Kidney (tissue), 14 donors: Measurements from ENCODE around the gene NOX1. TPM values are rescaled to one million over a fixed set of nuclear protein-coding genes. Genes with fewer than 3 reads are reported as not detected.
"Not testable (repeated sequence)": the region's sequence is repeated elsewhere in the genome, so short reads cannot be mapped to it uniquely, and the experiment has no call there.

Experiments used
- DNase-seq, 5 donors: peaks; one replicate each; pipeline ENCODE4 v3.0.0-alpha.2; 2013 to 2020
- FAIRE-seq: peaks from 2 replicates; lab custom pipeline; 2012; peaks lifted over from hg19 to GRCh38; lab: Jason Lieb, UNC
- H3K27ac ChIP-seq, 2 donors: one replicate each; pipeline ENCODE4 v1.7.0; 2013; ENCODE audit warnings: low read depth in 2 of 2, low read length in 2 of 2, inconsistent platforms in 1 of 2
- H3K27me3 ChIP-seq: one replicate; pipeline ENCODE4 v1.7.1; 2013; ENCODE audit warnings: low read length, inconsistent platforms; ENCODE audit not compliant: control insufficient read depth, insufficient read depth
- H3K36me3 ChIP-seq, 3 donors: one replicate each; pipeline versions ENCODE4 v1.7.0 to v1.7.1; 2013; ENCODE audit warnings: low read length in 3 of 3, control low read depth in 1 of 3, inconsistent platforms in 1 of 3; ENCODE audit not compliant: insufficient read depth in 3 of 3, control insufficient read depth in 2 of 3
- H3K4me1 ChIP-seq, 3 donors: one replicate each; pipeline versions ENCODE4 v1.7.0 to v1.7.1; 2013; ENCODE audit warnings: low read length in 3 of 3, inconsistent platforms in 1 of 3, low read depth in 1 of 3; ENCODE audit not compliant: control insufficient read depth in 2 of 3, insufficient read depth in 2 of 3
- H3K4me3 ChIP-seq, 3 donors: one replicate each; pipeline versions ENCODE4 v1.7.0 to v1.8.1; 2013; ENCODE audit warnings: low read length in 3 of 3, control low read depth in 1 of 3, inconsistent platforms in 1 of 3
- H3K9ac ChIP-seq, 3 donors: one replicate each; pipeline versions ENCODE4 v1.7.0 to v1.7.1; 2013; ENCODE audit warnings: low read length in 3 of 3, control low read depth in 1 of 3, inconsistent platforms in 1 of 3
- H3K9me3 ChIP-seq, 3 donors: one replicate each; pipeline versions ENCODE4 v1.7.0 to v1.7.1; 2013; ENCODE audit warnings: low read length in 3 of 3, control low read depth in 1 of 3, inconsistent platforms in 1 of 3; ENCODE audit not compliant: control insufficient read depth in 2 of 3, insufficient read depth in 1 of 3
- CTCF ChIP-seq: IDR thresholded peaks from 3 replicates; pipeline ENCODE4 v1.5.1; 2012; ENCODE audit warnings: mild to moderate bottlenecking, moderate library complexity, borderline replicate concordance; ENCODE audit not compliant: insufficient read depth; ENCODE audit errors: extremely low read depth
- intact Hi-C: fragments of 100-400 bp; cut with DNase I; formaldehyde crosslinking; loops from one replicate; pipeline ENCODE4 v1.11.1; 2022
- polyA plus RNA-seq: library from polyadenylated mRNA; stranded (reverse); fragments of 350-450 nt; fragmentation: Illumina TruSeq; extraction: RNeasy Lipid Tissue Mini Kit (QIAGEN cat#74804); gene quantifications from one replicate; pipeline ENCODE4 v1.2.3, GENCODE V29; 2014; ENCODE audit warnings: low read depth, low replicate concordance; ENCODE audit not compliant: insufficient read depth
- total RNA-seq: library from RNA; stranded (reverse); fragmentation: NEBNext Ultra II Directional; extraction: Animal tissue kit (Norgen Biotek cat#: 25700); gene quantifications from one replicate; pipeline ENCODE4 v1.2.1, GENCODE V29; 2021
- donor health status: control.
- donor health status: control.
- donor health status: control.
- donor health status: control.
- donor health status: control.
- donor health status: DM: yes; HTN: yes; CAD: no.
- donor health status: Normal renal cell carcinoma (clear cell type).

Gene NOX1
- total and polyA plus RNA-seq, 2 donors from 2014 or later: not detected

GRCh38 chrX:100817340-100817739 lies 56.8 kb downstream of the NOX1 start:
- Histone ChIP-seq H3K9ac (no peak overlapping the region), H3K27ac (no peak overlapping the region), H3K9me3 (no peaks in the 10 kb centered on the region), H3K27me3 (no peaks in the 10 kb centered on the region), H3K4me1 (no peaks in the 10 kb centered on the region), H3K4me3 (no peak overlapping the region), H3K36me3 (no peaks in the 10 kb centered on the region)
- DNase-seq (no peak), FAIRE-seq (no peak)
- intact Hi-C loops: no loop called here
- no peak for TF ChIP-seq CTCF

DNA sequence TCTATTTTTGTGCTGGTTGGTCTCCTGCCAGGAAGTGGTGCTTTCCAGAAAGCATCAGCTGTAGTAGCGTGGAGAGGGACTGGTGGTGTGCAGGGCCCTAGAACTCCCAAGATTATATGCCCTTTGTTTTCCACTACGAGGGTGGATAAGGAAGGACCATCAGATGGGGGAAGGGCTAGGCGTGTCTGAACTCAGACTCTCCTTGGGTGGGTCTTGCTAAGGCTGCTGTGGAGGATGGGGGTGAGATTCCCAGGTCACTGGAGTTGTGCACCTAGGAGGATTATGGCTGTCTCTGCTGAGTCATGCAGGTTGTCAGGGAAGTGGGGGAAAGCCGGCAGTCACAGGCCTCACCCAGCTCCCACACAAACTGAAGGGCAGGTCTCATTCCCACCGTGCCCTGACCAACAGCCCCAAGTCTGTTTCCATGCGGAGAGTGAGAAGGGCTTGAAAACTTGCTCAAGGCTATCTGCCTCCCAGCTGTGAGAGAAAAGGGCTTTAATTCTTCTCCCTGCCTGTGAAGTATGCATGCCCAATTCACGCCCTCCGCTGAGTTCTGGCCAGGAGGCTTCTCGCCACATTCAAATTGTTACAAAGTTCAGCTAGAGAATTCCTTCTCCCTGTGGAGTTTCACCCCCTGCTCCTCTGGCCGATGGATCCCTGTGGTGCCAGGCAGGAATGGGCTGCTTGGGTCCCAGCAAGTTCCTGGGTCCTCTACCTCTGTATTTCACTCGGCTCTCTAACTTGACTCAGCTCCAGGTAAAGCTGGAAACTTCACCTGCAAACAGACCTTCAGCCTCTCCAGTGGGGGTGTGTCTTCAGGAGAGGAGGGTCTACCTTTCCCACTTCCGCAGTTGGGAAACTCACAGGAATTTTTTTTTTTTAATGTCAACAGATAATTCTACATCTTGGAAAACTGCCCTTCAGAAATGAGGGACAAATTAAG lies 61.7 kb downstream of the NOX1 start:
- no peak for TF ChIP-seq CTCF
- Histone ChIP-seq H3K27me3 (no peaks in the 10 kb centered on the region), H3K4me1 (no peaks in the 10 kb centered on the region), H3K9me3 (no peaks in the 10 kb centered on the region), H3K9ac (no peak overlapping the region), H3K4me3 (no peak overlapping the region), H3K27ac (no peak overlapping the region), H3K36me3 (no peaks in the 10 kb centered on the region)
- intact Hi-C loops: no loop called here
- no peak for DNase-seq
- FAIRE-seq: no peak

GRCh38 chrX:100808265-100808664 lies 65.9 kb downstream of the NOX1 start:
- H3K27ac ChIP-seq, H3K4me3 ChIP-seq, intact Hi-C loops, H3K9ac ChIP-seq, H3K9me3 ChIP-seq, H3K36me3 ChIP-seq, H3K4me1 ChIP-seq, FAIRE-seq, H3K27me3 ChIP-seq, DNase-seq: not testable (repeated sequence)

GRCh38 chrX:100804780-100805179 lies 69.4 kb downstream of the NOX1 start:
- Histone ChIP-seq H3K9ac (no peak overlapping the region), H3K36me3 (no peaks in the 10 kb centered on the region), H3K27ac (no peak overlapping the region), H3K27me3 (no peaks in the 10 kb centered on the region), H3K4me3 (no peak overlapping the region), H3K9me3 (no peaks in the 10 kb centered on the region), H3K4me1 (no peaks in the 10 kb centered on the region)
- TF ChIP-seq CTCF: no peak
- DNase-seq (no peak), FAIRE-seq (no peak)
- intact Hi-C loops: no loop called here
